Neural cell (in vitro differentiated cells): ENCODE data around the gene ABHD5. TPM values are rescaled to one million over a fixed set of nuclear protein-coding genes. Genes with fewer than 3 reads are reported as not detected.

Source experiments
- H2AFZ ChIP-seq: fragments of 200-600, 300-800 bp; sonication (generic), shearing (Covaris generic); 2 replicates; pipeline ENCODE4 v1.6.0; 2014; ENCODE audit warnings: low read depth, mild to moderate bottlenecking, antibody characterized with exemption, low read length, moderate library complexity
- H3F3A ChIP-seq: fragments of 200-600 bp; shearing (Covaris generic); 2 replicates; pipeline ENCODE4 v1.6.1; 2016; ENCODE audit warnings: mild to moderate bottlenecking, moderate library complexity, mixed read lengths, antibody characterized with exemption, low read length; ENCODE audit not compliant: insufficient read depth, poor library complexity, severe bottlenecking
- H3K27ac ChIP-seq: fragments of 200-600, 300-800 bp; sonication (generic), shearing (Covaris generic); 2 replicates; pipeline ENCODE4 v1.5.1; 2014; ENCODE audit warnings: mild to moderate bottlenecking, low read length, moderate library complexity
- H3K27me3 ChIP-seq: fragments of 300-800, 200-600 bp; sonication (generic), shearing (Covaris generic); 2 replicates; pipeline ENCODE4 v1.6.0; 2014; ENCODE audit warnings: mild to moderate bottlenecking, low read depth, low read length, moderate library complexity; ENCODE audit not compliant: insufficient read depth
- H3K36me3 ChIP-seq: fragments of 300-800, 200-600 bp; sonication (generic), shearing (Covaris generic); 2 replicates; pipeline ENCODE4 v1.5.1; 2014; ENCODE audit warnings: mild to moderate bottlenecking, antibody characterized with exemption, low read length, moderate library complexity; ENCODE audit not compliant: insufficient read depth
- H3K4me2 ChIP-seq: fragments of 300-800, 200-600 bp; sonication (generic), shearing (Covaris generic); 2 replicates; pipeline ENCODE4 v1.6.0; 2014; ENCODE audit warnings: mild to moderate bottlenecking, low read length
- H3K4me3 ChIP-seq: fragments of 300-800, 200-600 bp; sonication (generic), shearing (Covaris generic); 2 replicates; pipeline ENCODE4 v1.5.1; 2014; ENCODE audit warnings: mild to moderate bottlenecking, low read length, moderate library complexity
- H3K79me2 ChIP-seq: fragments of 200-600 bp; shearing (Covaris generic); replicated peaks from 2 replicates; pipeline ENCODE4 v1.6.0; 2014; ENCODE audit warnings: mild to moderate bottlenecking, low read length, moderate library complexity; ENCODE audit not compliant: insufficient read depth
- H3K9ac ChIP-seq: fragments of 300-800, 200-600 bp; sonication (generic), shearing (Covaris generic); 2 replicates; pipeline ENCODE4 v1.6.1; 2016; ENCODE audit warnings: mild to moderate bottlenecking, low read length, mixed read lengths
- H3K9me2 ChIP-seq: fragments of 200-600 bp; shearing (Covaris generic); 2 replicates; pipeline ENCODE4 v1.6.1; 2016; ENCODE audit warnings: mild to moderate bottlenecking, low read length, mixed read lengths; ENCODE audit not compliant: insufficient read depth
- H3K9me3 ChIP-seq: fragments of 200-600, 300-800 bp; sonication (generic), shearing (Covaris generic); 2 replicates; pipeline ENCODE4 v1.6.1; 2016; ENCODE audit warnings: mild to moderate bottlenecking, mixed run types, low read length, moderate library complexity, mixed read lengths
- H4K20me1 ChIP-seq: fragments of 200-600 bp; shearing (Covaris generic); 2 replicates; pipeline ENCODE4 v1.6.1; 2016; ENCODE audit warnings: mild to moderate bottlenecking, mixed run types; ENCODE audit not compliant: insufficient read depth
- EP300 ChIP-seq: fragments of 450-650 bp; conservative IDR thresholded peaks from 2 replicates; pipeline ENCODE4 v1.6.1; 2014; ENCODE audit warnings: antibody characterized with exemption, mild to moderate bottlenecking, moderate library complexity; ENCODE audit not compliant: poor library complexity, severe bottlenecking
- EZH2 ChIP-seq: fragments of 200-600, 300-800 bp; shearing (Covaris generic), sonication (generic); IDR thresholded peaks from 2 replicates; pipeline ENCODE4 v1.6.1; 2014; ENCODE audit warnings: antibody characterized with exemption, low read length, borderline replicate concordance, mild to moderate bottlenecking; ENCODE audit not compliant: insufficient read depth, poor library complexity, severe bottlenecking
- MXI1 ChIP-seq: fragments of 450-650 bp; conservative IDR thresholded peaks from 2 replicates; pipeline ENCODE4 v1.6.1; 2014; ENCODE audit warnings: antibody characterized with exemption, mild to moderate bottlenecking; ENCODE audit not compliant: poor library complexity, severe bottlenecking
- POLR2AphosphoS5 ChIP-seq: IDR thresholded peaks from 2 replicates; pipeline ENCODE4 v1.6.1; 2012
- RAD21 ChIP-seq: fragments of 450-650 bp; conservative IDR thresholded peaks from 2 replicates; pipeline ENCODE4 v1.6.1; 2014; ENCODE audit warnings: antibody characterized with exemption, mild to moderate bottlenecking, moderate library complexity
- SMC3 ChIP-seq: fragments of 450-650 bp; conservative IDR thresholded peaks from 2 replicates; pipeline ENCODE4 v1.6.1; 2014; ENCODE audit warnings: antibody characterized with exemption, mild to moderate bottlenecking, moderate library complexity; ENCODE audit not compliant: poor library complexity
- TAF1 ChIP-seq: IDR thresholded peaks from 2 replicates; pipeline ENCODE4 v1.6.1; 2012; ENCODE audit warnings: low read depth
- polyA plus RNA-seq: library from polyadenylated mRNA; depleted of rRNA; stranded (reverse); fragments of >200 nt; gene quantifications from 2 replicates; pipeline ENCODE4 v1.2.3, GENCODE V29; 2014
- TF ChIP-seq, protein P1 (sequence below): fragments of 450-650 bp; IDR thresholded peaks from 2 replicates; pipeline ENCODE4 v1.5.1; 2014; ENCODE audit warnings: antibody characterized with exemption, mild to moderate bottlenecking, moderate library complexity; ENCODE audit not compliant: poor library complexity, severe bottlenecking
- TF ChIP-seq, protein P2 (sequence below): IDR thresholded peaks from 2 replicates; pipeline ENCODE4 v1.6.1; 2012; ENCODE audit warnings: borderline replicate concordance

ABHD5 gene
- polyA plus RNA-seq, 1 donor from 2014 or later = 26.6 TPM

DNA sequence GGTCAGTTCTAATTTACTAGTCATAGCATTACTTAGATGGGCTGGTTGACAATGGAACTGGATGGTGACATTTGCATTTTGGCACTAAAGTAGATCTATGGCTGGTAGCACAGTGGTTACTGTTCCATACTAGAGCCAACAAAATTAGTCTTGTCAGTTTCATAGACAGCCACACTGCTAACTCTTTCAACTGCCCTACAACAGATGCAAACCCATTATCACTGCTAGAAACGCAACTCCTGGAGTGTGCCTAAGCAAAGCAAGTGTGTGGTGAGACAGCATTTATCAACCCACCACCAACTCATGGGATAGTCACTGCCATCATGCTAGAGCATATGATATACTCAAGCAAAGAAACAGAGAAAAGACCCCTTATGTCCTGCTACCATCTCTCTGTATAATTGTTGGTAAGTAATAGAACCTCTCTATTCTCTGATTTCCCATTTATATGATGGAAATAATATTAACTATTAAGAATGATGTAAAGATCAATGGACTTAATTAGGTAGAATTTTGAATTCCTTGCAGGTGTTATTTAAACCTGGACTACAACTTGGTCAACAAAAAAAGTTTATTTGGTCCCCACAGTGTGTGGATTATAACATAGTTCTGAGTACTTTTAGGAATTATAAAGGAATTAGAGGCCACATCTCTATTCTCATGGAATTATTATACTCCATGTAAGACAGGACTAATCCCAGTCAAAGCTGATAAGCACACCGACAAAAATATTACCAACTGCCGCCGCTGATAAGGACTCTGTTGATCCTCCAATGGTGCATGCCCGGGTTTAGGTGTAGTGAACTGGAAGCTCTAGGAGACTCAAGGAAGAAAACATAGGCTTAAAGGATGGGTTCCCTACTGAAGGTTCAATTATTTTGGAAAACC is 19.9 kb upstream of the ABHD5 start:
- TF ChIP-seq TAF1 (no peak), EP300 (no peak)
- TF ChIP-seq, protein P1, sequence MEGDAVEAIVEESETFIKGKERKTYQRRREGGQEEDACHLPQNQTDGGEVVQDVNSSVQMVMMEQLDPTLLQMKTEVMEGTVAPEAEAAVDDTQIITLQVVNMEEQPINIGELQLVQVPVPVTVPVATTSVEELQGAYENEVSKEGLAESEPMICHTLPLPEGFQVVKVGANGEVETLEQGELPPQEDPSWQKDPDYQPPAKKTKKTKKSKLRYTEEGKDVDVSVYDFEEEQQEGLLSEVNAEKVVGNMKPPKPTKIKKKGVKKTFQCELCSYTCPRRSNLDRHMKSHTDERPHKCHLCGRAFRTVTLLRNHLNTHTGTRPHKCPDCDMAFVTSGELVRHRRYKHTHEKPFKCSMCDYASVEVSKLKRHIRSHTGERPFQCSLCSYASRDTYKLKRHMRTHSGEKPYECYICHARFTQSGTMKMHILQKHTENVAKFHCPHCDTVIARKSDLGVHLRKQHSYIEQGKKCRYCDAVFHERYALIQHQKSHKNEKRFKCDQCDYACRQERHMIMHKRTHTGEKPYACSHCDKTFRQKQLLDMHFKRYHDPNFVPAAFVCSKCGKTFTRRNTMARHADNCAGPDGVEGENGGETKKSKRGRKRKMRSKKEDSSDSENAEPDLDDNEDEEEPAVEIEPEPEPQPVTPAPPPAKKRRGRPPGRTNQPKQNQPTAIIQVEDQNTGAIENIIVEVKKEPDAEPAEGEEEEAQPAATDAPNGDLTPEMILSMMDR = no peak
- Histone ChIP-seq H3K9ac (no peak overlapping the region), H3K27ac (no peak overlapping the region), H2AFZ (no peak overlapping the region), H3K79me2 (no peaks in the 10 kb centered on the region), H4K20me1 (no peaks in the 10 kb centered on the region), H3K9me3 (no peaks in the 10 kb centered on the region), H3K36me3 (no peaks in the 10 kb centered on the region), H3K4me3 (no peak overlapping the region), H3K9me2 (no peaks in the 10 kb centered on the region), H3F3A (no peaks in the 10 kb centered on the region), H3K4me2 (no peak overlapping the region), H3K27me3 (no peaks in the 10 kb centered on the region)

DNA sequence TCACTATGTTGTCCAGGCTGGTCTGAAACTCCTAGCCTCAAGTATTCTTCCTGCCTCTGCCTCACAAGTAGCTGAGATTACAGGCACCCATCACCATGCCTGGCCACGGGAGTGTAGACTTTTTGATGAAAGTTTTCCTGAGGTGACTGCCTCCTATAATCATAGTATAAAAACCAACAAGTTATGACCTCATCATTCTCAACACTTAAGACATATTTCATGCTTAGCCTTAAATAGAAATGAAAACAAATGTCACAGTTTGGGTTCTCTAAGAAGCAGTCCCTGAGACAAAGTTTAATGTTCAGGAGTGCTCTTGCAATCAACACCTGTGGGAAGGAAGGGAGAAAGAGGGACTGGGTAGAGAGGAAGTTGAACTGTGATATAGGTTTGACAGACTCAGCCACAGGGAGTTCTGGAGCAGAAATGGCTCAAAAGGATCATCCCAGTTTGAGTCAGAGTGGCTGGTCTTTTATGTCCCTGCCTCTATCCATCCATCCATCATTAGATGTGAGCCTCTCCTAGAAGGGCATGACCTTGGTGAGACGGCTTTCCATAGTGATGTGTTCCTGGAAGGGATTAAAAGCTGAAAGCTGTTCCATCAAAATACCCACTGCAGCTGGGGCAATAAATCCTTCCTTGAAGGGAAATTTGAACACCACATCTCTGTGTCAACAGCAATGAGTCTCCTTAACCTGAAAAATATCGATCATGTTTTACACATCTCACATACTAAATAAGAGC is 16.2 kb upstream of the ABHD5 start:
- Histone ChIP-seq H3K36me3 (no peaks in the 10 kb centered on the region), H3F3A (no peaks in the 10 kb centered on the region), H3K9me2 (no peaks in the 10 kb centered on the region), H3K9me3 (no peaks in the 10 kb centered on the region), H3K9ac (no peak overlapping the region), H3K79me2 (no peaks in the 10 kb centered on the region), H3K27ac (no peak overlapping the region), H3K4me3 (no peak overlapping the region), H3K4me2 (no peak overlapping the region), H4K20me1 (no peaks in the 10 kb centered on the region), H3K27me3 (no peaks in the 10 kb centered on the region), H2AFZ (no peak overlapping the region)
- TF ChIP-seq EZH2 (no peak), EP300 (no peak)

DNA sequence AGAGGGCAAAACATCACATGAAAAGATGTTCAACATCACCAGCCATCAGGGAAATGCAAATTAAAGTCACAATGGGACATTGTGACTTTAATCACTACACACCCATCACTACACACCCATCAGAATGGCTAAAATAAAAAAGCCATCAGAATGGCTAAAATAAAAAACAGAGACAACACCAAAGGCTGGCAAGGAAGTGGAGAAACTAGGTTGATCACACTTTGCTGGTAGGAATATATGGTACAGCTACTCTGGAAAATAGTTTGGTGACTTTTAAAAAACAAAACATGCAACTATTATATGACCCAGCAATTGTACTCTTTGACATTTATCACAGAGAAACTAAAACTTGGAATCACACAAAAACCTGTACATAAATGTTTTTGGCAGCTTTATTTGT is 15.1 kb upstream of the ABHD5 start:
- Histone ChIP-seq H4K20me1 (no peaks in the 10 kb centered on the region), H3K79me2 (no peaks in the 10 kb centered on the region), H3K27me3 (no peaks in the 10 kb centered on the region), H3K4me2 (no peak overlapping the region), H3K9me2 (no peaks in the 10 kb centered on the region), H3K36me3 (no peaks in the 10 kb centered on the region), H2AFZ (no peak overlapping the region), H3F3A (no peaks in the 10 kb centered on the region), H3K9me3 (no peaks in the 10 kb centered on the region), H3K4me3 (no peak overlapping the region), H3K27ac (no peak overlapping the region), H3K9ac (no peak overlapping the region)
- TF ChIP-seq POLR2AphosphoS5 (no peak), EP300 (no peak), TAF1 (no peak), EZH2 (no peak), MXI1 (no peak), RAD21 (no peak), SMC3 (no peak)
- TF ChIP-seq, protein P1 = no peak
- TF ChIP-seq, protein P2, sequence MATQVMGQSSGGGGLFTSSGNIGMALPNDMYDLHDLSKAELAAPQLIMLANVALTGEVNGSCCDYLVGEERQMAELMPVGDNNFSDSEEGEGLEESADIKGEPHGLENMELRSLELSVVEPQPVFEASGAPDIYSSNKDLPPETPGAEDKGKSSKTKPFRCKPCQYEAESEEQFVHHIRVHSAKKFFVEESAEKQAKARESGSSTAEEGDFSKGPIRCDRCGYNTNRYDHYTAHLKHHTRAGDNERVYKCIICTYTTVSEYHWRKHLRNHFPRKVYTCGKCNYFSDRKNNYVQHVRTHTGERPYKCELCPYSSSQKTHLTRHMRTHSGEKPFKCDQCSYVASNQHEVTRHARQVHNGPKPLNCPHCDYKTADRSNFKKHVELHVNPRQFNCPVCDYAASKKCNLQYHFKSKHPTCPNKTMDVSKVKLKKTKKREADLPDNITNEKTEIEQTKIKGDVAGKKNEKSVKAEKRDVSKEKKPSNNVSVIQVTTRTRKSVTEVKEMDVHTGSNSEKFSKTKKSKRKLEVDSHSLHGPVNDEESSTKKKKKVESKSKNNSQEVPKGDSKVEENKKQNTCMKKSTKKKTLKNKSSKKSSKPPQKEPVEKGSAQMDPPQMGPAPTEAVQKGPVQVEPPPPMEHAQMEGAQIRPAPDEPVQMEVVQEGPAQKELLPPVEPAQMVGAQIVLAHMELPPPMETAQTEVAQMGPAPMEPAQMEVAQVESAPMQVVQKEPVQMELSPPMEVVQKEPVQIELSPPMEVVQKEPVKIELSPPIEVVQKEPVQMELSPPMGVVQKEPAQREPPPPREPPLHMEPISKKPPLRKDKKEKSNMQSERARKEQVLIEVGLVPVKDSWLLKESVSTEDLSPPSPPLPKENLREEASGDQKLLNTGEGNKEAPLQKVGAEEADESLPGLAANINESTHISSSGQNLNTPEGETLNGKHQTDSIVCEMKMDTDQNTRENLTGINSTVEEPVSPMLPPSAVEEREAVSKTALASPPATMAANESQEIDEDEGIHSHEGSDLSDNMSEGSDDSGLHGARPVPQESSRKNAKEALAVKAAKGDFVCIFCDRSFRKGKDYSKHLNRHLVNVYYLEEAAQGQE = no peak
